ENCODE data around the gene SPTY2D1.

DNA sequence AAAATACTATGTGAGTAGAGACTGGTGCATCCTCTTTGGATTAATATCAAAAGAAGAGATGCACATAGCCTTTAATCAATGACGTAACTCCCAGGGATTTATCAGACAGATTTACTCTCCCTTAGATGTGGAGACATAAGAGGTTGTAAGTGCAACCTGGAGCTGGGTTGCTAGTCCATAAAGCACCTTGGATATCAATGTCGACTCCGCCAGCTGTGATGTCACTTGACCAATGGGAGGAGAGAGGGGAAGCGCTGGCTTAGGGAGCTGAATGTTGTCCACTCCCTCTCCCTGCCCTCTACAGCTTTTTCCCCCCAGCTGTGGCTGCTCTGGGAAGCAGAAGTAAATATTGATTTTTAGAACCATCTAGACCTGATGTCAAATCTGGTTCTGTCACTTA, 35.6 kb upstream of the SPTY2D1 start:
- TF ChIP-seq, protein P1, sequence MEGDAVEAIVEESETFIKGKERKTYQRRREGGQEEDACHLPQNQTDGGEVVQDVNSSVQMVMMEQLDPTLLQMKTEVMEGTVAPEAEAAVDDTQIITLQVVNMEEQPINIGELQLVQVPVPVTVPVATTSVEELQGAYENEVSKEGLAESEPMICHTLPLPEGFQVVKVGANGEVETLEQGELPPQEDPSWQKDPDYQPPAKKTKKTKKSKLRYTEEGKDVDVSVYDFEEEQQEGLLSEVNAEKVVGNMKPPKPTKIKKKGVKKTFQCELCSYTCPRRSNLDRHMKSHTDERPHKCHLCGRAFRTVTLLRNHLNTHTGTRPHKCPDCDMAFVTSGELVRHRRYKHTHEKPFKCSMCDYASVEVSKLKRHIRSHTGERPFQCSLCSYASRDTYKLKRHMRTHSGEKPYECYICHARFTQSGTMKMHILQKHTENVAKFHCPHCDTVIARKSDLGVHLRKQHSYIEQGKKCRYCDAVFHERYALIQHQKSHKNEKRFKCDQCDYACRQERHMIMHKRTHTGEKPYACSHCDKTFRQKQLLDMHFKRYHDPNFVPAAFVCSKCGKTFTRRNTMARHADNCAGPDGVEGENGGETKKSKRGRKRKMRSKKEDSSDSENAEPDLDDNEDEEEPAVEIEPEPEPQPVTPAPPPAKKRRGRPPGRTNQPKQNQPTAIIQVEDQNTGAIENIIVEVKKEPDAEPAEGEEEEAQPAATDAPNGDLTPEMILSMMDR (optimal IDR thresholded peaks at IDR 0.05 in 1 of 3, IDR thresholded peaks at IDR 0.05 in 1 of 3, conservative IDR thresholded peaks at IDR 0.05 in 1 of 3; ENCODE audit: extremely low read depth in 1 of 3, insufficient read depth in 2 of 3, low read length in 3 of 3), result no peak
- TF ChIP-seq EZH2 (IDR thresholded peaks at IDR 0.05; ENCODE audit: low read length), result no peak

All from keratinocyte (primary cell).